Right forelimb (tissue), 1 donor: ENCODE results near the gene SULT1A2.
"Not testable (repeated sequence)": the region's sequence is repeated elsewhere in the genome, so short reads cannot be mapped to it uniquely, and the experiment has no call there.

ENCODE experiments used
- DNase-seq: peaks from one replicate; pipeline ENCODE4 v3.0.0-alpha.2; 2018

Gene SULT1A2

DNA sequence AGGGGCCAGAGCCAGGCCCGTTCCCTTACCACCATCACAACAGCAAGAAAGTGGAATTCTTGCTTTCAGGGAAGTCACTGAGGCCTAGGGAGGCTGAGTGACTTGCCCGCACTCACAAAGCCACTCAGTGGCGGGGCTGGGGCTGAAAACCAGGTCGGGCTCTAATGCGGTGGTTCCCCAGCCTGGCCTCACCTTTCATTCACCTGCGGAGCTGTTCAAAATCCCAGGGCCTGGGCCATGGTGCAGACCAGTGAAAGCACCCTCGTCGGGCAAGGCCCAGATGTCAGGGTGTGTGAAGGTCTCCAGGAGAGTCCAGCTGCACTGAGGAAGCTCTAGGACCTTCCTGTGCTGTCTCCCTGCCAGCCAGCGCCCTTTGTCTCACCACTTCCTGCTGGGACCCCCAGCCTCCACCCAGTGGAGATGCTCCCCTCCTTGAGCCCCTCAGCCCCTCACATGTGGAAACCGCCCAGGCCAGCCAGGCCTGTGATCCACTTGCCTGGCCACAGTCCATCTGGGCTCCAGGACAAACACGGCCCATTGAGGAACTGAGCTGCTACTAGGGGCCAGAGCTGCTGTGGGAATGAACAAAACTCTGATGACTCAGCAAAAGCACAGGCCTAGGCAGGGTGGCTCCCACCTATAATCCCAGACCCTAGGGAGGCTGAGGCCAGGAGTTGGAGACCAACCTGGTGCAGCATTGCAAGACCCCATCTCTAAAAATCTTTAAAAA is 12.2 kb upstream of the SULT1A2 start:
- not testable (repeated sequence) for DNase-seq

DNA sequence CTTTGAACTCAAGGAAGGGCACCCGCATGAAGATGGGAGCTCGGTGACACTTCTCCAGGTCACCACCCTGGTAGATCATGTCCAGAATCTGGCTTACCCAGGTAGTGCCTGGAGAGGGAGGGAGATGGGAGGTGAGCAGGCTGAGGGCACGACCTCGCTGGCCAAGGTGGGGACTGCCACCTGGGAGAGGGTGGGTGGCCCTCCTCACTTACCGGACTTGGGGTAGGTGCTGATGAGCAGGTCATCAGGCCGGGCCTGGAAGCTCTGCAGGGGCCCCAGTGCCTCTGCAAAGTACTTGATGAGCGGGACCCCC is 11.6 kb upstream of the SULT1A2 start:
- DNase-seq, result not testable (repeated sequence)

DNA sequence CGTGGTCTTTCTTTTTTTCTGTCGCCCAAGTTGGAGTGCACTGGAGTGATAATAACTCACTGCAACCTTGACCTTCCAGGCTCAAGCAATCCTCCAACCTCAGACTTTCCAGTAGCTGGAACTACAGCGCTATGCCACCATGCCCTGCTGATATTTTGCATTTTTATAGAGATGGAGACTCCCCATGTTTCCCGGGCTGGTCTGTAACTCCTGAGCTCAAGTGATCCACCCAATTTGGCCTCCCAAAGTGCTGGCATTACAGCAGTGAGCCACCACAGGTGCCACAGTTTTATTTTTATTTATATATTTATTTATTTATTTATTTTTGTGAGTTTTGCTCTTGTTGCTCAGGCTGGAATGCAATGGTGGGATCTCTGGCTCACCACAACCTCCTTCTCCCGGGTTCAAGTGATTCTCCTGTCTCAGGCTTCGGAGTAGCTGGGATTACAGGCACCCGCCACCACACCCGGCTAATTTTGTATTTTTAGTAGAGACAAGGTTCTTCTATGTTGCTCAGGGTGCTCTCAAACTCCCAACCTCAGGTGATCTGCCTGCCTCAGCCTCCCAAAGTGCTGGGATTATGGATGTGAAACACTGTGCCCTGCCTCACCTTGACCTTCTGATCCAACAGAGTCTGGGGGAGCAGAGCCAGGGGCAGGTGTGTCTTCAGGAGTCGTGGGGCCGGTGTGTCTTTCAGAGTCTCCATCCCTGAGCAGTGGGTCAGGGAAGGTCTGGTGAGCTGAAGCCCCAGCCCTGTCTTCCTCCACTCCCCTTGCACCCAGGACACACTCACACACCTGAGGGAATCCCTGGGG is 11.0 kb upstream of the SULT1A2 start:
- not testable (repeated sequence) for DNase-seq

- no peak for DNase-seq
These were observed 10.3 kb upstream of the SULT1A2 start for GRCh38 chr16:28607116-28607623.

GRCh38 chr16:28606291-28607115 is 9.7 kb upstream of the SULT1A2 start:
- DNase-seq, result no peak

DNA sequence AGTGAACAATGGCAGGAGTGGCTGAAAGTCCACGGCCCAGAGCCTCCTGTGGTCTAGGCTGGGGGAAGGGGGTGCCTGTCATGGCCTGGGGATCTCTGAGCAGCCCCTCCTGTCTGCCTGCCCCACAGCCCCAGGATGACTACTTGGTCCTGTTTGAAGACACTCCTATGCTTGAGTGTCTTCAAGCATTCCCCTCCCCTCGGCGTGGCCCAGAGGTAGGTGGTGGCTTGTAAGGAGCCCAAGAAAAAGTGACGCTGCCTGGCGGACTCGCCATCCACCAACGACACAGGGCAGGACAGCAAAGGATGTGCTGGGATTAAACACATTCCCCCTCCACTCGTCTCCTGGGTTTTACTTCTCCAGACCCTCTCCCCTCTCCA is 7.3 kb upstream of the SULT1A2 start:
- no peak for DNase-seq

GRCh38 chr16:28603381-28604185 is 6.7 kb upstream of the SULT1A2 start:
- no peak for DNase-seq

DNA sequence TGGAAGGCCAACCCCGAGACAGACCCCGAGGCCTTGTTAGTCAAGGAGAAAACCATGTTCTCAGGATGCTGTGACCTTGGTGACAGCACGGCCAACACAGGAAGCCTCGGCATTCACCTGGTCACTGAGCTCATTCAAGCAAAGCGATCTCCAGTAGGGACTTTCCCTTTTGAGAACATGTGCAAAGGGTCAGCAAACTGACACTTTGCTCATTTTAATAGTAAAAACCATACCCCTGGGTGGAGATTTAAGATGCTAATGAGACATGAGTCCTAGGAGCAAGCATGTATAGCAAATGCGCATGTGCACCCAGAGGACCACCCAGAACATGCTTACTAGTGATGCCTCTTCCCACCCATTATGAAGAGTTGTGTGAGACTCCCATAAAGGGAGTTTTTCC is 5.7 kb upstream of the SULT1A2 start:
- no peak for DNase-seq

- not testable (repeated sequence) for DNase-seq
These were observed 5.2 kb upstream of the SULT1A2 start for GRCh38 chr16:28602062-28602461.

GRCh38 chr16:28601589-28601988 is 4.7 kb upstream of the SULT1A2 start:
- DNase-seq, result not testable (repeated sequence)

DNA sequence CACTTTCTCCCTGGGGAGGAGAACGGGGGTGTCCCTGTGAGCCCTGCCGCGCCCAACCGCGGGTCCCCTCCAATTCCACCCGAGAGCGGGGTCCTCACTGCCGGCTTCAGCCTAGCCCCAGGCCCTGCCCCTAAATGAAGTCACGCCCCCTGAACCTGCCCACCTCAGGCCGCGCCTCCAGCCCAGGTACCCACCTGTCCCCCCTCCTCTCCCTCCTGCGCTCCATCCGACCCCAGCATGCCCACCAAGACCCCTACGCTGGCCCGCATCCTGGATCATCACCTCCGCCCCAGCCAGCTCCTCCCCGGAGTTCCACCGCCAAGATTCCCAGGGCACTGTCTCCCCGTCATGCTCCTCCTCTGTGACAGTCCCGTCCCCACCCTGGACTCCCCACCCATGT is 4.1 kb upstream of the SULT1A2 start:
- not testable (repeated sequence) for DNase-seq

DNA sequence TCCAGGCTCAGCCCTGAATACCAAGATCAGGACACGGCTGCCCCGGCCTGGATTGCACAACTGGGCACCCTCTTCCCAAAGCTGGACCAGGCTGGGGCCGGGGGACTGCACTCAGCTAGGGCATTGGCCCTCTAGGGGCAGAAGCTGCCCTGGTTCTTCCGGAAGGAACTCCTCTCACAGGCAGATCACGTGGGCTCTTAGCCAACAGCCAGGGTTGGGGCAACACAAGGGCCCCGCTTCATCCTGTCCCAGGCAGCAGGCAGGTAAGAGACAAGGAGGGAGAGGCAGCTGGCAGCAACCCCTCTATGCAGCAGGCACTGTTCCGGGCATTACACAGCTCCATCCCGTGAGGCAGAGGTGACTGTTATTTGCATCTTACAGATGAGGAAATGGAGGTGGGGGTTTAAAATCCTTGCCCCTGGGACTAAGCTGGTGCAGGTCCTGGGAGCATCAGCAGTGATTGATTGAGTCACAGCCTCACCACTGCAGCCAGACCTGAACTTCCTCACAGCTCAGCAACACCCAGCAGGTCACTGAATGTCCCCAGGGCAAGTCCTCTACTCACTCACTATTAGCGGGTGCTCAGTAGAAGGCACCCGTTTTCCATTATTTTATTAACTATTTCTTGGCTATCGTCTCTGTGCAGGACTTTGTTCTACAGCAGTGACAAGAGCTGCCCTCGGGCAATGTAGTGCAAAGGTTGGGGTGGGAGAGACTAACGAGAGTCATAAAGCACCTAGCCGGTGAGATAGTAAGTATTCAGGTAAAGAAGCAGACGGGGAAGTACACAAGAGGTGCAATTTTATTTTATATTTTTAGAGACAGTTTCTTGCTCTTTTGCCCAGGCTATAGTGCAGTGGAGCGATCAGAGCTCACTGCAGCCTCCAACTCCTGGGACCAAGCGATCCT is 2.8 kb upstream of the SULT1A2 start:
- not testable (repeated sequence) for DNase-seq

DNA sequence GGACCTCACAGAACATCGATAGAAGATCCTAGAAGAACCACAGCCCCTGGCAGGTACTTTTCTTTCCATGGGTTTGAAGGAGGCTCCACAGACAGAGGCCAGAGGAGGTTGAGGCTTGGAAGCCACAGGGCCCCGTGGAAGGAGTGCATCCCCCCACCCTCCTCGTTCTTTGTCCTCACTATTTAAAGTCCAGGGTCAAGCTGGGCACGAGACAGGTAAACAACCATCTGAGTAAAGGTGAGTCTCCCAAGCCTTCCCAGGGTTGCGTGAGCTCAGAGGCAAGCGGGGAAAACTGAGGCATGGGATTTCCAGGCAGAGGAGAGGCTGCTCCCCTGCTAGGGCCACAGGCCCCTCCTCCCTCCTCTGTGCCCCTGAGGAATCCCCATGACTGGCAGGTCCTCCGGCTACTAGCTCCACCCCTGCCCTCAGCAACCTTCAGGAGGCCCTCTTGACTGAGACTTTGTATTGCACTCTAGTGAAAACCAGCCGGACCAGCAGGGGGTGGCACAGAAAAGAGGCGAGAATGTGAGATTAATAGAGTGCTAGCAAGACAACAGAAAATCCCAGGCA is 927 bp upstream of the SULT1A2 start:
- DNase-seq, result no peak

DNA sequence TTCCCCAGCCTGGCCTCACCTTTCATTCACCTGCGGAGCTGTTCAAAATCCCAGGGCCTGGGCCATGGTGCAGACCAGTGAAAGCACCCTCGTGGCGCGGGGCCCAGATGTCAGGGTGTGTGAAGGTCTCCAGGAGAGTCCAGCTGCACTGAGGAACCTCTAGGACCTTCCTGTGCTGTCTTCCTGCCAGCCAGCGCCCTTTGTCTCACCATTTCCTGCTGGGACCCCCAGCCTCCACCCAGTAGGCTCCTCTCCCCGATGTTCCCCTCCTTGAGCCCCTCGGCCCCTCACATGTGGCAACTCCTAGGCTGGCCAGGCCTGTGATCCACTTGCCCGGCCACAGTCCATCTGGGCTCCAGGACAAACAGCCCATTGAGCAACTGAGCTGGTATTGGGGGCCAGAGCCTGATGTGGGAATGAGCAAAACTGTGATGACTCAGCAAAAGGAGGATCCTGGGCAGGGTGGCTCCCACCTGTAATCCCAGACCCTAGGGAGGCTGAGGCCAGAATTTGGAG is 677 bp downstream of the SULT1A2 start:
- no peak for DNase-seq

- DNase-seq, result not testable (repeated sequence)
These were observed 1.4 kb downstream of the SULT1A2 start for GRCh38 chr16:28595451-28595850.

GRCh38 chr16:28592979-28593553 is 3.8 kb downstream of the SULT1A2 start:
- no peak for DNase-seq

GRCh38 chr16:28592511-28592910 is 4.3 kb downstream of the SULT1A2 start:
- no peak for DNase-seq

DNA sequence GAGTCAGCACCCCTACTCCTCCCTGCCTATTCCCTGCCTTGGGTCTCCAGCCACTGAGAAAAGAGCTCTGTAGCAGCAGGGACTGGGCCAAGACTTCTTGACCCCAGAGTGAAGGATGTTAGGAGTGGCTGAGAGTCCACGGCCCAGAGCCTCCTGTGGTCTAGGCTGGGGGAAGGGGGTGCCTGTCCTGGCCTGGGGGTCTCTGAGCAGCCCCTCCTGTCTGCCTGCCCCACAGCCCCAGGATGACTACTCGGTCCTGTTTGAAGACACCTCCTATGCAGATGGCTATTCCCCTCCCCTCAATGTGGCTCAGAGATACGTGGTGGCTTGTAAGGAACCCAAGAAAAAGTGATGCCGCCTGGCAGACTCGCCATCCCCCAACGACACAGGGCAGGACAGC is 5.5 kb downstream of the SULT1A2 start:
- DNase-seq, result no peak

- DNase-seq, result no peak
These were observed 6.2 kb downstream of the SULT1A2 start for GRCh38 chr16:28590384-28591340.
